ENCODE results near the gene SERPINA6.
"Not testable (repeated sequence)": the region's sequence is repeated elsewhere in the genome, so short reads cannot be mapped to it uniquely, and the experiment has no call there.

SERPINA6 gene

DNA sequence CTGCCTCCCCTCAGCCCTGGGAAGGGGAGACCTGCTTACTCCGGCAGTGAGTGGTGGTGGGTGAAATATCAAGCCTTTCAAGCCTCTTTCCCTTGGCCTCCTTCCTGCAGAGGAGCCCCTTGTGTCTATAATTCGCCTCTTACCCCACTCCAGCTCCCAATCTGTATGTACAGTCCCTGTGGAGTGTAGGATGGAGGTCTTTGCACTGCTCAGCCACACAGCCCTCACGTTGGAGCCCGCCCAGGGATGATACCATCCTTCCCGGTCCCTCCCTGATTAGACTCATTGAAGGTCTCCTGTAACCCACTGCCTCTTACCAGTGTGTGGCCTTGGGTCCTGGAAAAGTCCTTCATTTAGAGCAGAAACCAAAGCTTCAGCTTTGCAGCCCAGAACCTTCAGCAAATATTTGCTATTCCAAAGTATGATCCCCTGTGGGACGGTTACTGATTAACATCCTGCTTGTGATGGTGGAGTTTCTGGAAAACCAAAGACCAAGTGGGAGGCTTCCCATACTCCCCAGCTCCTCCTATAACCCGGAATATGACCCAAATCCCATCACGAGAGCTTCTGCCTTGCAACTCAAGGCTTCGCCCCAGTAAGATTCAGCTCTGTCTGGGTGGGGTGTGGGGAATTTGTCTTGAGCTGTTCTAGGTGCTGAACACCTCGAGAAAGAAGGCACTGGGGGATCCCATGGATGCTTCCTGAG, 30.1 kb downstream of the SERPINA6 start, which contains the start of gene SERPINA10:
Gene SERPINA10, minus strand, starts transcription at position 397 of the 706 bp plus-strand sequence. CDS start 2,675 bp downstream, outside the sequence.
- DNase-seq (ENCODE audit: low read depth, low spot score), result no peak

- DNase-seq (ENCODE audit: low read depth, low spot score), result no peak
Observed at GRCh38 chr14:94292526-94292871, 30.6 kb downstream of the SERPINA6 start.

DNA sequence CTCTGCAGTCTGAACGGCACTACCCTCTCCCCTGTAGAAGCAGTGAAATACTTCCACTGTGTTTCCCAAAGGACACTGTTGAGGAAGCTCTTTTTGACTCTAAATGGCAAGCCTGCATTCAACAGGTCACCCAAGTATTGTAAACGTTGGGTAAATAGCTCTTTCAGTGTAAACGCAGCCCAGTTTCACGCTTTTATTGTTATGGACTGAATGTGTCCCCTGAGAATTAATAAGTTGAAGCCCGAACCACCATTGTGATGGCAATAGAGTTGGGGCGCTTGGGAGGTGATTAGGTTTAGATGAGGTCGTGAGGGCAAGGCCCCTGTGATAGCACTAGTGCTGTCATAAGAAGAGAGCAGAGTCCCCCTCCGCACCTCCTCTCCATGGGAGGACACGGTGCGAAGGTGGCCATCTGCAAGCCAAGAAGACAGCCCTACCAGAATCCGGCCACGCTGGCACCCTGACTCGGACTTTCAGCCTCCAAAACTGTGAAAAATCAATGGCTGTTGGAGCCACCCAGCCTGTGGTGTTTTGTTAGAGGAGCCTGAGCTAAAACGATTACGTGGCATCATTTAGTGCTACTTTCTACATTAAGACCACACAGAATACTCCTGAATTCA, 31.1 kb downstream of the SERPINA6 start:
- DNase-seq (ENCODE audit: low read depth, low spot score), result no peak

DNA sequence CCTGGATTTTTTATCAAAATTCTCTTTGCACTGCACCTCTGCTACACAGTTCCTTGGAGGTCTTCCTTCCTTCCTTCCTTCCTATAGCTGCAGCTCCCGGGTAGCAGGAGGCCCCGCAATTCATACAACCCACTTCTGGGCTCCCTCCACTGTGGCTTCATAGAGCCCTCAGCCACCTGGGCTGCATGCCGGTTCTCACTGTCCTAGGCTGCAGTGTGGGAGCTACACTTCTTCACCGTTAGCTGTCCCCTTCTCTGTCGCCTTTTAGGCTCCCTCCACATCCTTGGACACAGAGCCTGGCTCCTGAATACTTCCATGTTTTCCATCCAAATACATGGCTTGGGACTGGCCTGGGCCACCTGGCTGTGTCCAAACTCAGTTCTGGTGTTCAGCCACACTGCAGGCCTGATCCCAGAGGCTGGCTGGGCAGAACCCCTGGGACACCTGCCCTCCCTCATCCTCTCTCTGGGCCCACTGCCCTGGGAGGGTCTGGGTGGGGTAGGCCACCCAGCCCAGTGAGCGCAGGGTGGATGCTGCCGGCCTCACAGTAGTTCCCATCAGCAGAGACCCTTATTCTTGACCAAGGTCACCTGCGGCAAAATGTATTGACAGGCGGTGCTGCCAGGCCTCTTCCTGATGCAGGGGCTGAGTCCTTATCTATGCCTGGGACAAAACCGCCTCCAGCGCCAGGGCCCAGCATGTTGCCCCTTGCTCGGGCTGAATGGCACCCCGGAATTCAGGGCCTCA, 31.8 kb downstream of the SERPINA6 start:
- no peak for DNase-seq (ENCODE audit: low read depth, low spot score)

- DNase-seq (ENCODE audit: low read depth, low spot score), result no peak
Observed at GRCh38 chr14:94290197-94290596, 32.9 kb downstream of the SERPINA6 start.

DNA sequence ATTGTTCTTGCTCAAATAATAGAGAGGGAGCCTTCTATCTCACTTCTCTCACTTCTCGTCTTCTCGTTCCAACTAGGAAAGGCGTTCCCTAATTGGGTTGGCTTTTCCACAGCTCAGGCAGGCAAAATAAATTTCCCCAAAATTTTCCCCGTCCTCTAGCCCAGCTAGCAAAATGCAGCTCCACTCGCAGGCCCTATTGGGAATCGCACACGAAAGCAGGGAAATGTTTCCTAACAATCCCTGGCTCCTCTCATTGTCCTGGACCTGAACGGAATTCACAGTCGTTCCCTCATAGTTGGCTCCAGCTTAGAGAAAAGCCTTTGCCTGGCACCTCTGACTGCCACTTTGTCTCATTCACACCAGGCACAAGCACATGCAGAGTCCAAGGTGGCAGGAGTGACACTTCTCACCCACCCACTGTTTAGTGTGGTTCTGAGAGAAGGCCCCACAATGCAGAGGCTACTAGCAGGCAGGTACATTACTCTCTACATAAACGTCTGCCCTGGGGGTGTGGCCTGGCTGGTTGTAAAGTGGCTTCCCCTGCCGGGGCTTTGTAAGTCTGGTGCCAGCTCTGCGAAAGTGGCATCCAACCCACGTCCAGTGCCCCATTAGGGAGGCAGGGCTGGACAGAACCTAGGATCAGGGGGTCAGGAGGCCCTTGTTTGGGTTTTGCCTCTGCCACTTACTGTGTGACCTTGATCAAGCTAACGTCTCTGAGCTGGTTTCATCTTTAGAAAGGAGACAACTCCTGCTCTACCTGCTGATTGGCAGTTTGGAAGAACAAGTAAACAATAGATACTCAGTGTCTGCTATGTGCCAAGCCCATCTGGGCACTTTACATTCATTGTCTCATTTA, 34.3 kb downstream of the SERPINA6 start:
- DNase-seq (ENCODE audit: low read depth, low spot score), result no peak

DNA sequence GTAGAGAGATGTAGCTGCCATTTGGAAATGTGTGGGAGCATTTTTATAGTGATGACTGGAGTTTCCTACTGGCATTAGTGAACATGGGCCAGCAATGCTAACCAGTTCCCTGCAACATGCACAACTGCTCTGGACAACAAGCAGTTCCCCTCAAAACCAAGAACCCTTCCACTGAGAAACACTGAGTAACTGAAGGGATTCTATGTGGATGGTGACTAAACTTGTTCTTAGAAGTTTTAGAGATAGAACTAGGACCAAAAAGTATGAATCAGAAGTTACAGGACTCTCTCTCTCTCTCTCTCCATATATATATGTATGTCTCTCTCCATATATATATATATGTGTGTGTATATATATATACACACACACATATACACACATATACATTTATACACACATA, 38.0 kb downstream of the SERPINA6 start:
- DNase-seq (ENCODE audit: low read depth, low spot score), result no peak

GRCh38 chr14:94284221-94284620, 38.9 kb downstream of the SERPINA6 start:
- no peak for DNase-seq (ENCODE audit: low read depth, low spot score)

DNA sequence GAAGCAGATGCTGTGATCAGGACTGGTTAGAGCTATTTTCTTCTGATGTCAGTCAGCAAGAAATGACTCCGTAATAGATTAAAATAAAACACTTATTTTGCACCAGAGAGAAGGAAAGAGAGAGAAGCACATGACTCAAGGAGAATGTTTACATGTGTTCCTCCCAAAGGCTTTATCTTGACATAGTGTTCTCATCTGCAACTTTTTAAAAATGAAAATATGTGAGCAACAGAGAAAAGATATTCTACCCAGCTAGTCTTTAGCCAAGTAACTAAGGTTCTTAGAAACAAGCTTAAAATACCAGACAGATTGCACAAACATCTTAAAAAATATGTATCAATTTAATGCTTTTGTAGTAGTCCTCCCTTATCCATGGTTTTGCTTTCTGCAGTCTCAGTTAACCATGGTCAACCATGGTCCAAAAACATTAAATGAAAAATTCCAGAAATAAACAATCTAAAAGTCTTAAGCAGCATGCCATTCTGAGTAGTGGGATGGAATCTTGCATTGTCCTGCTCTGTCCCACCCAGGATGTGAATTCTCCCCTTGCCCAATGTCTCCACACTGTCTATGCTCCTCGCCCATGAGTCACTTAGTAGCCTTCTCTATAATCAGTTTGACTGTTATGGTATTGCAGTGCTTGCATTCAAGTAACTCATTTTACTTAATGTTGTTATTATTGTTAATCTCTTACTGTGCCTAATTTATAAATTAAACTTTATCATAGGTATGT, 40.0 kb downstream of the SERPINA6 start:
- DNase-seq (ENCODE audit: low read depth, low spot score), result no peak

DNA sequence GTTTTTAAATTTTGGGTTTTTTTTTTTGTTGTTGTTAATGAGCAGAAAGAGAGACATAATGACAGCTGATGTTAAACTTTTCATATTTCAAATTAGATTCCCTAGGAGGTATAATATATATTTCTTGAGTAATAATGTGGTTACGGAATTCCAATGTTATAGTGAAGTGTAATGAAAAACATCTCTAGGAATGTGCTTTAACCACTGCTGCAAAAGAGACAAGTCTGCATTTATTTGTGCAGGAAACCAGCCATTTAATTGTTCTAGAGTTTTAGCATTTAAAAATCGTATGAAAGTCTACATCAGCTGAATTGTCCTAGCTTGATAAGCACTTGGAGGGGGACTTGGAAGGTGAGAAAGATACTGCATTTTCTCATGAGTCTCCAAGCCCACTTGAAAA, 44.4 kb downstream of the SERPINA6 start:
- no peak for DNase-seq (ENCODE audit: low read depth, low spot score)

- not testable (repeated sequence) for DNase-seq (ENCODE audit: low read depth, low spot score)
Observed at GRCh38 chr14:94276898-94277561, 46.1 kb downstream of the SERPINA6 start.

DNA sequence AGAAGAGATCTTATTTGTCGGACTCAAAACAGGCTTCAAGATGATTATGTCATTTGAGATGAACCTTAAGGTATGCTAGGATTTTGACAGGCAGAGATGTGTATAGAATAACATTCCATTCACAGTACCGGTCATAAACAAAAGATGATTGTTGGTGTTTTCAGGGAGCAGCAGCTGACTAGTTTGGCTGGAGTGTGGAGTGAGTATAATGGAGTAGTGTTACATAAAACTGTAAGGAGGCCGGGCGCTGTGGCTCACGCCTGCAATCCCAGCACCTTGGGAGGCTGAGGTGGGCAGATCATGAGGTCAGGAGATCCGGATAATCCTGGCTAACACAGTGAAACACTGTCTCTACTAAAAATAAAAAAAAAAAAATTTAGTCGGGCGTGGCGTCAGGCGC, 54.0 kb downstream of the SERPINA6 start:
- DNase-seq (ENCODE audit: low read depth, low spot score), result no peak

DNA sequence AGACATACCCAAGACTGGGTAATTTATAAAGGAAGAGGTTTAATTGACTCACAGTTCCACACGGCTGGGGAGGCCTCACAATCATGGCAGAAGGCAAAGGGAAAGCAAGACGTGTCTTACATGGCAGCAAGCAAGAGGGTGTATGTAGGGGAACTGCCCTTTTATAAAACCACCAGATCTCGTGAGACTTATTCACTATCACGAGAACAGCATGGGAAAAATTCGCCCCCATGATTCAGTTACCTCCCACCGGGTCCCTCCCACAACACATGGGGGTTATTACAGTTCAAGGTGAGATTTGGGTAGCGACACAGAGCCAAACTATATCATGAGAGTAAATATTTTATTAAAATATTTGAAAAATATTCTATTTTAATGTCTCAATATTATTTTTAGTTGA, 54.6 kb downstream of the SERPINA6 start:
- not testable (repeated sequence) for DNase-seq (ENCODE audit: low read depth, low spot score)

- no peak for DNase-seq (ENCODE audit: low read depth, low spot score)
Observed at GRCh38 chr14:94267352-94267751, 55.8 kb downstream of the SERPINA6 start.

GRCh38 chr14:94264195-94264594, 58.9 kb downstream of the SERPINA6 start:
- not testable (repeated sequence) for DNase-seq (ENCODE audit: low read depth, low spot score)

Measured in smooth muscle cell of the brain vasculature (primary cell).